Activated T-helper 17 cell treated with anti-CD3 and anti-CD28 coated beads, Interleukin-2, amount 50 U/mL, for 72 hours (primary cell): Measurements from ENCODE around the gene PASK. TPM values are rescaled to one million over a fixed set of nuclear protein-coding genes. Genes with fewer than 3 reads are reported as not detected.
A peak's percentile ranks its signal among the peaks of the same experiment; 100 is the strongest.

Experiments used
- ATAC-seq: fragments of 150-1000 bp; cut with Tn5 transposase; replicated peaks from 2 replicates; pipeline ENCODE4 v1.10.0; 2021; ENCODE audit warnings: mild to moderate bottlenecking, moderate library complexity
- H3K27ac Mint-ChIP-seq: one replicate; pipeline ENCODE4 v1.8.0; 2022; ENCODE audit warnings: mixed read lengths
- H3K27me3 Mint-ChIP-seq: one replicate; pipeline ENCODE4 v1.8.0; 2022; ENCODE audit warnings: mixed read lengths
- H3K36me3 Mint-ChIP-seq: one replicate; pipeline ENCODE4 v1.8.0; 2022; ENCODE audit warnings: low read depth, mild to moderate bottlenecking, mixed read lengths
- H3K4me1 Mint-ChIP-seq: one replicate; pipeline ENCODE4 v1.8.0; 2022; ENCODE audit warnings: mixed read lengths
- H3K4me3 Mint-ChIP-seq: one replicate; pipeline ENCODE4 v1.8.0; 2022; ENCODE audit warnings: mild to moderate bottlenecking, mixed read lengths
- H3K9me3 Mint-ChIP-seq: one replicate; pipeline ENCODE4 v1.8.0; 2022; ENCODE audit warnings: mixed read lengths
- total RNA-seq, 2 donors: library from RNA; stranded (reverse); gene quantifications; one replicate each; pipeline ENCODE4 v1.2.3, GENCODE V29; 2022

The PASK gene
- total RNA-seq, 2 donors from 2014 or later, result 71.0 to 73.6 TPM

GRCh38 chr2:241072553-241073165 lies 76.6 kb downstream of the PASK start:
- Mint-ChIP-seq H3K27ac (peak overlapping the region; percentile 72), H3K36me3 (peaks cover 30% of the 10 kb centered on the region), H3K4me3 (no peak overlapping the region), H3K27me3 (no peaks in the 10 kb centered on the region), H3K4me1 (peaks cover 4% of the 10 kb centered on the region), H3K9me3 (no peaks in the 10 kb centered on the region)
- no peak for ATAC-seq

DNA sequence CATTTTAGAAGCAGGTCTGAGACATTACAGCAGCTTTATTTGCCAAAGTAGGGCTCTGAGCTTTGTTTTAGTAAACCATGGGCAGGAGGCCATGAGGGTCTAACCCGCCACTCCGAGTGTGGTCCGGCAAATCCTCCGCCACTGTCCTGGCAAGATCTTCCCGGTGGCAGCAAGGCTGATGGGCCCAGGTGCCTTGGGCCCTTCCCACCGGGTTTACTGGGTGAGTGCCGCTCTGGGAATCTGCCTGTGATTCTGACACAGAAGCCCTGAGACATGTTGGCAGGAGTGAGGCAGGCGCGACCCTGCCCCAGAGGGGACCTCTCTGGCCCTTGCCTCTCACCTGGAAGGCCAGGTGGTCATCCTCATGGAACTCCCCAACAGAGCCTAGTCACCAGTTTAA lies 77.1 kb downstream of the PASK start:
- H3K9me3 Mint-ChIP-seq, result no peaks in the 10 kb centered on the region
- peaks cover 26% of the 10 kb centered on the region for H3K36me3 Mint-ChIP-seq
- H3K27ac Mint-ChIP-seq, result peak overlapping the region; percentile 72
- no peaks in the 10 kb centered on the region for H3K4me1 Mint-ChIP-seq
- H3K27me3 Mint-ChIP-seq, result no peaks in the 10 kb centered on the region
- no peak for ATAC-seq
- H3K4me3 Mint-ChIP-seq, result no peak overlapping the region

GRCh38 chr2:241071677-241072111 lies 77.6 kb downstream of the PASK start:
- Mint-ChIP-seq H3K27me3 (no peaks in the 10 kb centered on the region), H3K4me3 (no peak overlapping the region)
- no peak for ATAC-seq

DNA sequence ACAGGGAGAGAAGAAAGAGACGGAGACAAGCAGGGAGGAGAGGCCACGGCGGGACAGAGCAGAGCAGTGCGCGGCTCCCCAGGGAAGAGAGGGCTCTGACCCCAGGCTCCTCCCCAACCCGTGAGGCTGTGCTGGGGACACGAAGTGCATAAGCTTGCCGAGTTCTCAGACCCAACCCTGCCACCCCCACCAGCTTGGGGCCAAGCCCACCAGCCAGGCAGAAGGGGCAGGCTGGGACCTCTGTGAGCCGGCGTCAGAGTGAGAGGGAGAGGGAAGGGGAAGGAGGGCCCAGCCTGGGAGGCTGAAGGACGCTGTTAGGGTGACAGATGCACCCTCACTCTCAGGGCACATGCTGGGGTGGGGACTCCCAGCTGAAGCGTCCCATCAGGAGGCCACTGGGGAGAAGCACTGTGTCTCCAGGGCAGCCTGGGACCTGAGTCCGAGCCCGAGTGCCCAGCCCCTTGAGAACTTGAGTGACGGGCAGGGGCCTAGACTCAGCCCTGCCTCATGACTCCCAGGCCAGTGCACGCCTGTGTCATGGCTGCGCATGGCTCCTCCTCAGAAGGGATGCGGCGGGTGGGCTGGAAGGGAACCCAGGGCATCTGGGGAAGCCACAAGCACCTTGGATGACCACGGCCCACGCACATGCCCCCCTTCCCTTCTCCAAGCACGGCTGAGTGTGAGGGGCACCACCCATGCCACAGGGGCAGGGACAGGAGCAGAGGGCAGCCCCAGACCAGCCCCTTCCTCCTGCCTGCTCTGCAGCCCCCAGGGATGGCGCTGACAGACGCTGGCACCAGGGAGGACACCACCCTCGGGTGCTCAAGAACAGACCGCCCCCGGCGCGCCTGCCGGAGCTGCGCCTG lies 78.2 kb downstream of the PASK start:
- H3K27ac Mint-ChIP-seq, result no peak overlapping the region
- H3K36me3 Mint-ChIP-seq, result peaks cover 22% of the 10 kb centered on the region
- H3K27me3 Mint-ChIP-seq, result no peaks in the 10 kb centered on the region
- no peaks in the 10 kb centered on the region for H3K9me3 Mint-ChIP-seq
- H3K4me1 Mint-ChIP-seq, result no peaks in the 10 kb centered on the region
- ATAC-seq, result no peak
- H3K4me3 Mint-ChIP-seq, result no peak overlapping the region

More at GRCh38 chr2:241071677-241072111, 77.6 kb downstream of the PASK start:
- H3K4me1 Mint-ChIP-seq, result no peaks in the 10 kb centered on the region
- no peaks in the 10 kb centered on the region for H3K9me3 Mint-ChIP-seq
- H3K27ac Mint-ChIP-seq, result no peak overlapping the region
- peaks cover 24% of the 10 kb centered on the region for H3K36me3 Mint-ChIP-seq

DNA sequence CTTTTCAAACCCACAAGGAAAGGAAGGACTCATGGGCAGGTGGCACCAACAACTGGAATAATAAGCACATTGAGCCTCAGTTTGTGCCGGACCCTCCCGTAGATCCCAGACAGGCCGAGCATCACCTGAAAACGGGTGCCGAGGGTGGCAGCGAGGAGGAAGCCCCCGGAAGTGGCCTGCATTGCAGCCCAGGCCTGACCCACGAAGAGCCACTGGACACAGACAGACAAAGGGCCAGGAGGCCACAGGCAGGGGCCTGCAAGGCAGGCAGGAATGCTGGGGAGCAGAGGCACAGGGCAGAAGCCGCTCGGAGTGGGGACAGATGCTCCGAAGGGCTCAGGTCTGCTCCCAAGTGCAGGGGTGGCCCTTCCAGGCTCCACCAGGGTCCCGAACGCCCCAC lies 78.9 kb downstream of the PASK start:
- ATAC-seq, result no peak
- H3K4me1 Mint-ChIP-seq, result no peaks in the 10 kb centered on the region
- H3K4me3 Mint-ChIP-seq, result no peak overlapping the region
- H3K27me3 Mint-ChIP-seq, result no peaks in the 10 kb centered on the region
- no peaks in the 10 kb centered on the region for H3K9me3 Mint-ChIP-seq
- H3K36me3 Mint-ChIP-seq, result peaks cover 15% of the 10 kb centered on the region
- H3K27ac Mint-ChIP-seq, result no peak overlapping the region

- no peak overlapping the region for H3K4me3 Mint-ChIP-seq
- no peaks in the 10 kb centered on the region for H3K4me1 Mint-ChIP-seq
- ATAC-seq, result no peak
- H3K9me3 Mint-ChIP-seq, result no peaks in the 10 kb centered on the region
- peaks cover 10% of the 10 kb centered on the region for H3K36me3 Mint-ChIP-seq
- H3K27ac Mint-ChIP-seq, result no peak overlapping the region
- H3K27me3 Mint-ChIP-seq, result no peaks in the 10 kb centered on the region
These were observed 79.4 kb downstream of the PASK start for GRCh38 chr2:241069821-241070281.

- no peak for ATAC-seq
- no peaks in the 10 kb centered on the region for H3K4me1 Mint-ChIP-seq
- no peaks in the 10 kb centered on the region for H3K27me3 Mint-ChIP-seq
- H3K36me3 Mint-ChIP-seq, result peaks cover 3% of the 10 kb centered on the region
- no peak overlapping the region for H3K27ac Mint-ChIP-seq
- no peaks in the 10 kb centered on the region for H3K9me3 Mint-ChIP-seq
- no peak overlapping the region for H3K4me3 Mint-ChIP-seq
These were observed 80.1 kb downstream of the PASK start for GRCh38 chr2:241068942-241069810.

DNA sequence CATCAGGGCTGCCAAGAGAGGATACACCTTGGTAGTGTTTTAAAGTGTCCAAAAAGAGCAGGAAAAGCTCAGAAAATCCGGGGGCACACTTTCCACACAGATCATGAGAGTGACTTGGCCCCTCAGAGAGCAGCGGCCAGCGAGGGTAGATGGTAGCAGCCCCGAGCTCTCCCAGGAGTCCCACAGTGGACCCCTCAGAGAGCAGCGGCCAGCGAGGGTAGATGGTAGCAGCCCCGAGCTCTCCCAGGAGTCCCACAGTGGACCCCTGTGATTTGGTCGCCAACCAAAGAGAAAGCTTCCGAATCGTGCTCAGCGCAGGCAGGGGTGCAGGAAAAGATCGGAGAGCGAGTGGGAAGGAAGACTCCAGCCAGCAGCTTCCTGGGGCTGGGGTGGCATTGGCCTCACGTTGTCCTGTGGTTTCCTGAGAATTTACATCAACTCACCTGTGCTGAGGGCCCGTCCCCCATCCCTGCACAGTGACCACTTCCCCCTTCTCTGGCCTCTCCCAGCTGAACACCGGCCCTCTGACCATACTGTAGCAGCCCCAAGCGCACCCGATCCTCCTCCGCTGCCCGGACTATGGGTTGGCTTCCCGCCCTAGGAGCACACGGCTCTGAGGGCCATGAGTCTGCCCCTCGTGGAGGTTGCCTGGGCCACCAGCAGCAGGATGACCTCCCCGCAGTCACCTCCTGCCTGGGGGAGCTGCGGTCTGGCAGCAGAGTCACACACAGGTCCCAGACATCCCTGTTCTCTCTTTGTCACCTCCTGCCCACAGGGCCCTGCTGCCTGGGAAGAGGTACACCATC lies 80.9 kb downstream of the PASK start:
- H3K27me3 Mint-ChIP-seq, result no peaks in the 10 kb centered on the region

DNA sequence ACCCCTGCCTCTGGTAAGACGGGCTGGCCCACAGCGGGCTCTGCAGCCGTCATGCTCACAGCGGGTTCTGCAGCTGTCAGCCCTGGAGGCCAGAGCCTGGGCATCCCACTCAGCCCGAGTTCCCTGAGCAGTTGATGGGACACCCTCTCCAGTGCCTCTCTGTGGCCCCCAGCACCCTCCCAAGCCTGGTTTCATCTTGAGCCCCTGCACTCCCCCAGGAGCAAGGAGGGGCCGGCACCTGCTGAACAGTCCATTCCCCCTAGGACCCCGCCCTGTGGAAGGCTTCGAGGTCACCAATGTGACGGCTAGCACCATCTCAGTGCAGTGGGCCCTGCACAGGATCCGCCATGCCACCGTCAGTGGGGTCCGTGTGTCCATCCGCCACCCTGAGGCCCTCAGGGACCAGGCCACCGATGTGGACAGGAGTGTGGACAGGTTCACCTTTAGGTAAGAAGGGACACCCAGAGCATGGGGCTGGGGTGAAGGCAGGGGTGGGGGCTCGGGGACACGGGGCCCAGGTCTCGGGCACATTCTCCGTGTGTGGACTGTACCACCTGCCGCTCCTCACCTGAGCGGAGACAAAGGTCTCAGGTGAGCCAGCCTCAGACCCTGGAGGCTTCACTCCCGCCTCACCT lies 81.7 kb downstream of the PASK start:
- H3K9me3 Mint-ChIP-seq, result no peaks in the 10 kb centered on the region
- H3K4me3 Mint-ChIP-seq, result no peak overlapping the region
- H3K4me1 Mint-ChIP-seq, result no peaks in the 10 kb centered on the region
- H3K27me3 Mint-ChIP-seq, result no peaks in the 10 kb centered on the region
- no peak overlapping the region for H3K27ac Mint-ChIP-seq
- H3K36me3 Mint-ChIP-seq, result no peaks in the 10 kb centered on the region
- no peak for ATAC-seq

More for the DNA sequence above, 80.9 kb downstream of the PASK start:
- Mint-ChIP-seq H3K9me3 (no peaks in the 10 kb centered on the region), H3K4me1 (no peaks in the 10 kb centered on the region), H3K4me3 (no peak overlapping the region), H3K36me3 (no peaks in the 10 kb centered on the region), H3K27ac (no peak overlapping the region)
- ATAC-seq, result no peak

DNA sequence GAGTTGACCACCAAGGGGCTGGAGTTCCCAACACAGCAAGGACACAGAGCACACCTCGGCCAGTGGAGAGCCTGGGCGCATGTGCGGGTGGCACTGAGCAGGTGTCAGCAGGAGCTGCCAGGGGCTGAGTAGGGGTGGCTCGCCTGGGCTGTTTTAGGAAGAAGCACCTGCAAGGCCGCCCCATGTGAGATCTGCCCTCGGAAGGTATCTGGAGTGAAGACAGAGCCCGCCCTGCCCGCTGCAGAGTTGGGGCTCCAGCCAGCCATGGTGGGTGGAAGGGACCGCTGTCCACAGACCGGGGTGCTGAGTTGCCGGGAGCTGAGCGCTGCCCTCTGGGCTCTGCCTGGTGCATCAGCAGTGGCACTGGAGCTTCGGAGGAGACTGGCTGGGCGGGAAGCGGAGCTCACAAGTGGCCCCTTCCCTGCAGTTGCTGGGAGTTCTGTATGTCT lies 82.4 kb downstream of the PASK start:
- Mint-ChIP-seq H3K4me1 (no peaks in the 10 kb centered on the region), H3K4me3 (no peak overlapping the region), H3K27ac (no peak overlapping the region), H3K9me3 (no peaks in the 10 kb centered on the region), H3K27me3 (no peaks in the 10 kb centered on the region), H3K36me3 (no peaks in the 10 kb centered on the region)
- ATAC-seq, result no peak

GRCh38 chr2:241066171-241066892 lies 82.9 kb downstream of the PASK start:
- H3K27ac Mint-ChIP-seq, result no peak overlapping the region
- no peak for ATAC-seq
- H3K27me3 Mint-ChIP-seq, result no peaks in the 10 kb centered on the region
- no peaks in the 10 kb centered on the region for H3K4me1 Mint-ChIP-seq
- no peak overlapping the region for H3K4me3 Mint-ChIP-seq
- H3K9me3 Mint-ChIP-seq, result no peaks in the 10 kb centered on the region
- no peaks in the 10 kb centered on the region for H3K36me3 Mint-ChIP-seq

- no peaks in the 10 kb centered on the region for H3K36me3 Mint-ChIP-seq
- no peak overlapping the region for H3K27ac Mint-ChIP-seq
- no peaks in the 10 kb centered on the region for H3K27me3 Mint-ChIP-seq
These were observed 83.9 kb downstream of the PASK start for GRCh38 chr2:241065355-241065803.

More at GRCh38 chr2:241065355-241065803, 83.9 kb downstream of the PASK start:
- no peak overlapping the region for H3K4me3 Mint-ChIP-seq
- ATAC-seq, result no peak
- H3K9me3 Mint-ChIP-seq, result no peaks in the 10 kb centered on the region
- no peaks in the 10 kb centered on the region for H3K4me1 Mint-ChIP-seq
